ENCODE measurements around the gene CDH11.
A peak's percentile ranks its signal among the peaks of the same experiment; 100 is the strongest.

The CDH11 gene

GRCh38 chr16:65122724-65123395 lies 997 bp upstream of the CDH11 start:
- in situ Hi-C loops (cut with MboI; ENCODE audit: low sequenced_read_pairs, unreplicated experiment) = no loop called here
- TF ChIP-seq CTCF (IDR thresholded peaks at IDR 0.05; ENCODE audit: borderline replicate concordance, control extremely low read depth, extremely low read depth, insufficient read depth, missing control alignments) = no peak
- peak; percentile 22 for DNase-seq (ENCODE audit: low spot score)

GRCh38 chr16:65120831-65121721 lies 787 bp downstream of the CDH11 start:
- DNase-seq (ENCODE audit: low spot score) = peak; percentile 21
- in situ Hi-C loops (cut with MboI; ENCODE audit: low sequenced_read_pairs, unreplicated experiment) = no loop called here
- no peak for TF ChIP-seq CTCF (IDR thresholded peaks at IDR 0.05; ENCODE audit: borderline replicate concordance, control extremely low read depth, extremely low read depth, insufficient read depth, missing control alignments)

GRCh38 chr16:65120461-65120830 lies 1.4 kb downstream of the CDH11 start:
- DNase-seq (ENCODE audit: low spot score) = no peak
- TF ChIP-seq CTCF (IDR thresholded peaks at IDR 0.05; ENCODE audit: borderline replicate concordance, control extremely low read depth, extremely low read depth, insufficient read depth, missing control alignments) = no peak
- in situ Hi-C loops (cut with MboI; ENCODE audit: low sequenced_read_pairs, unreplicated experiment) = no loop called here

- TF ChIP-seq CTCF (IDR thresholded peaks at IDR 0.05; ENCODE audit: borderline replicate concordance, control extremely low read depth, extremely low read depth, insufficient read depth, missing control alignments) = no peak
- no peak for DNase-seq (ENCODE audit: low spot score)
- in situ Hi-C loops (cut with MboI; ENCODE audit: low sequenced_read_pairs, unreplicated experiment) = no loop called here
Measured at GRCh38 chr16:65119901-65120401, 1.9 kb downstream of the CDH11 start.

GRCh38 chr16:65119435-65119834 lies 2.4 kb downstream of the CDH11 start:
- in situ Hi-C loops (cut with MboI; ENCODE audit: low sequenced_read_pairs, unreplicated experiment) = no loop called here
- no peak for TF ChIP-seq CTCF (IDR thresholded peaks at IDR 0.05; ENCODE audit: borderline replicate concordance, control extremely low read depth, extremely low read depth, insufficient read depth, missing control alignments)
- no peak for DNase-seq (ENCODE audit: low spot score)

GRCh38 chr16:65118871-65119270 lies 3.0 kb downstream of the CDH11 start:
- in situ Hi-C loops (cut with MboI; ENCODE audit: low sequenced_read_pairs, unreplicated experiment) = no loop called here
- no peak for DNase-seq (ENCODE audit: low spot score)
- no peak for TF ChIP-seq CTCF (IDR thresholded peaks at IDR 0.05; ENCODE audit: borderline replicate concordance, control extremely low read depth, extremely low read depth, insufficient read depth, missing control alignments)
